ENCODE measurements around the gene TADA2B. TPM values are rescaled to one million over a fixed set of nuclear protein-coding genes. Genes with fewer than 3 reads are reported as not detected.

TADA2B gene
- total and polyA plus RNA-seq, 2 of the 4 experiments (the other 2 are of a cell fraction) = 6.1 to 8.6 TPM

DNA sequence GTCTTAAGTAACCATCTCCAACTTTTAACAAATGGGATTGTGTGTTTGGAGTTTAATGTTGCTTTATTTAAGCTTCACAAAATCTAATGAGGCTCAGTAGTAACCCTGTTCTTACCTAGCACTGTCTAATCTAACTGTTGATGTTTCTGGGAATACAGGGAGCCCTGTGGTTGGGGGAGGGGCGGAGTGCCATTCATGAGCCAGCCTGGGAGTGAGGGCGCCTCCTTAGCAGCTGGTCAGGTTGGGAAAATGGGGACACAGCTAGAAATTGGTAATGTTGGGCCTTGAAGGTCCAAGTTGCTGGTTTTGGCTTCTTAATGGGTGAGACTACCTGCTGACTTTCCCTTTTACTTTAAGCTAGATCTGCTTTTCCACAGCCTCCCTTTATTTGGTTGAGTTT lies 22.9 kb upstream of the TADA2B start:
- H2BK120ac ChIP-seq (ENCODE audit: low read depth, low read length) = peak overlapping the region; percentile 97; the same call in 1 of the 2 replicates
- H4K5ac ChIP-seq (ENCODE audit: low read depth, low read length) = no peak overlapping the region
- no peak overlapping the region for H3K14ac ChIP-seq (replicated peaks; ENCODE audit: low read depth, low read length)
- no peak overlapping the region for H3K23ac ChIP-seq (ENCODE audit: low read depth, low read length)
- H3K27me3 ChIP-seq (ENCODE audit: control insufficient read depth, insufficient read depth, low read length) = no peaks in the 10 kb centered on the region
- H2BK15ac ChIP-seq (ENCODE audit: low read depth, low read length) = no peak overlapping the region; the same call in 2 of the 3 replicates
- BruUV-seq (replicated peaks) = no TSS peak
- ATAC-seq (ENCODE audit: low read depth) (no peak), DNase-seq (no peak)
- 0 out of 2 replicates have a peak overlapping the region, but pooled peaks have one; percentile 33 for H3K4ac ChIP-seq (ENCODE audit: low read depth, low read length)
- H3K9me3 ChIP-seq (ENCODE audit: control insufficient read depth, insufficient read depth, low read length) = no peaks in the 10 kb centered on the region
- H2AK5ac ChIP-seq (ENCODE audit: low read depth, low read length) = peak overlapping the region; percentile 48; the same call in 1 of the 2 replicates
- peaks cover 42% of the 10 kb centered on the region for H3K36me3 ChIP-seq (ENCODE audit: control insufficient read depth, insufficient read depth, low read length)
- no peak overlapping the region for H3K27ac ChIP-seq (ENCODE audit: insufficient read depth, low read length)
- no peak overlapping the region for H2AK9ac ChIP-seq (replicated peaks; ENCODE audit: low read depth, low read length, poor library complexity)
- no peak overlapping the region for H3K18ac ChIP-seq (ENCODE audit: low read depth, low read length)
- H4K91ac ChIP-seq (ENCODE audit: insufficient read depth, low read depth, low read length) = peak overlapping the region; percentile 92; the same call in 1 of the 2 replicates
- in situ Hi-C loops (cut with MboI; ENCODE audit: low sequenced_read_pairs) = no loop called here
- H3K4me3 ChIP-seq (ENCODE audit: insufficient read depth, low read depth, low read length) = no peak overlapping the region
- H3K56ac ChIP-seq (ENCODE audit: extremely low read depth, insufficient read depth, low read length) = no peak overlapping the region
- H2BK5ac ChIP-seq (ENCODE audit: low read depth, low read length, poor library complexity, severe bottlenecking) = no peak overlapping the region
- H2AFZ ChIP-seq (replicated peaks; ENCODE audit: low read length, poor library complexity) = no peak overlapping the region
- peaks cover 8% of the 10 kb centered on the region for H3K4me1 ChIP-seq (ENCODE audit: control insufficient read depth, insufficient read depth, low read length)
- H4K8ac ChIP-seq (ENCODE audit: low read depth in 2 of 2, low read length in 2 of 2) = peak overlapping the region; percentile 30 to 96; a peak in 1 of 4 replicates
- no peaks in the 10 kb centered on the region for H4K20me1 ChIP-seq (ENCODE audit: insufficient read depth, low read length)
- dilution Hi-C loops (cut with HindIII; ENCODE audit: low sequenced_read_pairs, unreplicated experiment) = no loop called here
- H3K9me1 ChIP-seq (ENCODE audit: insufficient read depth, low read length) = peaks cover 20% of the 10 kb centered on the region
- intact Hi-C loops (cut with micrococcal nuclease) = no loop called here
- H3K79me1 ChIP-seq (ENCODE audit: low read depth in 1 of 2, low read length in 2 of 2) = peaks cover 25 to 62% of the 10 kb centered on the region in 2 experiments
- H3K4me2 ChIP-seq (ENCODE audit: low read depth, low read length) = no peak overlapping the region
- POLR2A ChIA-PET (ENCODE audit: unreplicated experiment) = no interaction called here
- no peak overlapping the region; the same call in 1 of the 2 replicates for H2BK20ac ChIP-seq (ENCODE audit: low read depth, low read length)
- no CpG with 5 or more reads among the region's 2 CpGs for WGBS, 2 experiments (ENCODE audit: extremely low coverage in 2 of 2, insufficient read length in 1 of 2)
- CTCF ChIA-PET = interaction anchor here (0.6 to 1.2 kb wide), 2 partner anchors 8 to 299 kb away, joined by 4 to 10 read pairs; no protein-coding TSS in a partner anchor
- TF ChIP-seq MAFK (IDR thresholded peaks at IDR 0.05; ENCODE audit: low read depth, low read length) = no peak
- TF ChIP-seq RFX5 (IDR thresholded peaks at IDR 0.05; ENCODE audit: low read depth, low read length) = no peak
- H3K9ac ChIP-seq (ENCODE audit: low read depth, low read length) = no peak overlapping the region

Measured in IMR-90 (cell line).